Right lobe of liver (tissue), 4 donors: Measurements from ENCODE around the gene TMEM41A.

Source experiments
- POLR2A ChIP-seq: fragments of 450-650 bp; IDR thresholded peaks from one replicate; pipeline ENCODE4 v1.6.1; 2017; ENCODE audit warnings: antibody characterized with exemption, mild to moderate bottlenecking
- TF ChIP-seq, protein P1 (sequence below), 4 donors: fragments of 200-600 bp in 3 of 4; fragments of 450-650 bp in 1 of 4; IDR thresholded peaks; one replicate each; pipeline versions ENCODE4 v1.5.1 to v1.8.0; 2016 to 2022; ENCODE audit warnings: antibody characterized with exemption in 4 of 4, mild to moderate bottlenecking in 2 of 4
- donor health status: DM: no; HTN: no; CAD: no.
- donor health status: DM: no; HTN: no; CAD: no.
- donor health status: DM: no; HTN: yes; CAD: no.

DNA sequence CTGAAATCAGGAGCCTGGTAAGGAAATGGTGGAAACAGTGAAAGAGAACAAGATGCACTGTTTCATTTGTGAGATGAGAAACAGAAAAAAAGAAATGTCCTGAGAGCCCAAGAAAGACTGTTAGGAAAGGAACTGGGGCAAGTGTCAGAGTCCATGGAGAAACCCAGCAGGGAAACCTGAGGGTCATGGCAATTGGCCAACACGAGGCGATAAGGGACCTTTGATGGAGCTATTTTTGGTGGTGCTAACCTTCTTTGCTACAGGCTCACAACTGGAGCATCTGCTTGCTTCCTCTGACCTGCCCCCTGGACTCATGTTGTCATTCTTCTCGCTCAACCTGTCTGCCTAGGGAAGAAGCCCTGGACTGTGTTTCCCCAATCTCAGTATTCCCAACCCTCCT lies 4.2 kb upstream of the TMEM41A start:
- TF ChIP-seq, protein P1, sequence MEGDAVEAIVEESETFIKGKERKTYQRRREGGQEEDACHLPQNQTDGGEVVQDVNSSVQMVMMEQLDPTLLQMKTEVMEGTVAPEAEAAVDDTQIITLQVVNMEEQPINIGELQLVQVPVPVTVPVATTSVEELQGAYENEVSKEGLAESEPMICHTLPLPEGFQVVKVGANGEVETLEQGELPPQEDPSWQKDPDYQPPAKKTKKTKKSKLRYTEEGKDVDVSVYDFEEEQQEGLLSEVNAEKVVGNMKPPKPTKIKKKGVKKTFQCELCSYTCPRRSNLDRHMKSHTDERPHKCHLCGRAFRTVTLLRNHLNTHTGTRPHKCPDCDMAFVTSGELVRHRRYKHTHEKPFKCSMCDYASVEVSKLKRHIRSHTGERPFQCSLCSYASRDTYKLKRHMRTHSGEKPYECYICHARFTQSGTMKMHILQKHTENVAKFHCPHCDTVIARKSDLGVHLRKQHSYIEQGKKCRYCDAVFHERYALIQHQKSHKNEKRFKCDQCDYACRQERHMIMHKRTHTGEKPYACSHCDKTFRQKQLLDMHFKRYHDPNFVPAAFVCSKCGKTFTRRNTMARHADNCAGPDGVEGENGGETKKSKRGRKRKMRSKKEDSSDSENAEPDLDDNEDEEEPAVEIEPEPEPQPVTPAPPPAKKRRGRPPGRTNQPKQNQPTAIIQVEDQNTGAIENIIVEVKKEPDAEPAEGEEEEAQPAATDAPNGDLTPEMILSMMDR (IDR thresholded peaks at IDR 0.05), result no peak
- TF ChIP-seq POLR2A, result no peak
